Tibial nerve (tissue), 4 donors: ENCODE results near the gene DNAH3. TPM values are rescaled to one million over a fixed set of nuclear protein-coding genes. Genes with fewer than 3 reads are reported as not detected.
"Not testable (repeated sequence)": the region's sequence is repeated elsewhere in the genome, so short reads cannot be mapped to it uniquely, and the experiment has no call there.

ENCODE experiments used
- DNase-seq, 2 donors: peaks; one replicate each; pipeline ENCODE4 v3.0.0-alpha.2; 2019; ENCODE audit warnings: low spot score in 2 of 2
- H3K27ac ChIP-seq, 4 donors: fragments of 200-600 bp; sonication (generic) in 3 of 4; one replicate each; pipeline ENCODE4 v1.5.1; 2017 to 2019; ENCODE audit warnings: mild to moderate bottlenecking in 1 of 4
- H3K27me3 ChIP-seq, 2 donors: fragments of 200-600 bp; sonication (generic) in 1 of 2; one replicate each; pipeline versions ENCODE4 v1.5.1 to v1.6.0; 2017 to 2019
- H3K36me3 ChIP-seq, 3 donors: fragments of 200-600 bp; sonication (generic); one replicate each; pipeline ENCODE4 v1.5.1; 2018 to 2019
- H3K4me1 ChIP-seq, 4 donors: fragments of 200-600 bp; sonication (generic) in 3 of 4; one replicate each; pipeline ENCODE4 v1.5.1; 2017 to 2019
- H3K4me3 ChIP-seq, 4 donors: fragments of 200-600 bp; sonication (generic) in 3 of 4; one replicate each; pipeline ENCODE4 v1.5.1; 2017 to 2019; ENCODE audit warnings: mild to moderate bottlenecking in 1 of 4, moderate library complexity in 1 of 4
- H3K9me3 ChIP-seq, 4 donors: fragments of 200-600 bp; sonication (generic) in 3 of 4; one replicate each; pipeline ENCODE4 v1.5.1; 2017 to 2019
- CTCF ChIP-seq, 5 experiments: fragments of 200-600 bp in 3 of 5; fragments of 450-650 bp in 2 of 5; sonication (generic) in 3 of 5; IDR thresholded peaks; one replicate each; pipeline ENCODE4 v1.5.1; 2016 to 2019; ENCODE audit warnings: antibody characterized with exemption in 5 of 5, mild to moderate bottlenecking in 3 of 5, moderate library complexity in 2 of 5
- EP300 ChIP-seq, 2 donors: sonication (generic); formaldehyde crosslinking; IDR thresholded peaks; one replicate each; pipeline ENCODE4 v1.6.1; 2017; ENCODE audit warnings: antibody characterized with exemption in 2 of 2, mild to moderate bottlenecking in 1 of 2
- POLR2A ChIP-seq, 2 donors: fragments of 450-650 bp; IDR thresholded peaks; one replicate each; pipeline ENCODE4 v1.6.1; 2017; ENCODE audit warnings: antibody characterized with exemption in 2 of 2, mild to moderate bottlenecking in 2 of 2, moderate library complexity in 2 of 2
- WGBS, 2 donors: methylation state at CpG; one replicate each; pipeline ENCODE4 v1.1.5; 2018; 5-methylcytosine and 5-hydroxymethylcytosine counted together
- total RNA-seq, 4 donors: library from RNA; depleted of rRNA; stranded (reverse); fragments of >200 nt; gene quantifications; one replicate each; pipeline ENCODE4 v1.1.0, GENCODE V29; 2016

Gene DNAH3
- total RNA-seq, 4 donors from 2014 or later = not detected

GRCh38 chr16:21056396-21056795, 94.2 kb downstream of the DNAH3 start:
- Histone ChIP-seq H3K36me3 (no peaks in the 10 kb centered on the region), H3K27ac (no peak overlapping the region), H3K9me3 (no peaks in the 10 kb centered on the region), H3K27me3 (no peaks in the 10 kb centered on the region), H3K4me3 (no peak overlapping the region), H3K4me1 (no peaks in the 10 kb centered on the region)
- WGBS, 2 donors = 53 to 79% methylated on average over 3 of the region's 3 CpGs
- no peak for DNase-seq
- TF ChIP-seq POLR2A (IDR thresholded peaks at IDR 0.05) (no peak), CTCF (IDR thresholded peaks at IDR 0.05) (no peak), EP300 (IDR thresholded peaks at IDR 0.05) (no peak)

GRCh38 chr16:21055738-21056137, 94.9 kb downstream of the DNAH3 start:
- 91 to 93% methylated on average over 4 of the region's 4 CpGs for WGBS, 2 donors
- not testable (repeated sequence) for H3K27me3 ChIP-seq, DNase-seq, H3K27ac ChIP-seq, H3K4me1 ChIP-seq, H3K4me3 ChIP-seq, H3K9me3 ChIP-seq, H3K36me3 ChIP-seq

DNA sequence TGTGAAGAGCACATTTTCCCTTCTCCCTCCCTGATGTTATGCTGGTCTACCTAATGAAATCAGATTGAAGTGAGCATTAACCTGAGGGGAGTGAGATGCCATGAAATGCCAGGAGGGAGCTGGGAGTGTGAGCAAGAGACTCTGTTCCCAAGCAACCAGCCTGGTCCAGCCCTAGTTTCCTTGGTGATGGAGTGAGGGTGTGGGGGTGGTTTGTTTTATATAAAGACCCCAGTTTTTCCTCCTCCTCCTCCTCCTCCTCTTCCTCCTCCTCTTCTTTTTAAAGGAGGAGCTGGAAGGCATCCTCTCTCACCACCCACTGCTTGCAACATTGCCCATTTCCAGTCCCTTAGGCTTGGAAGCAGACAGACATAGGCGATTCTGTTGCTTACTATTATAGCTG, 97.1 kb downstream of the DNAH3 start:
- TF ChIP-seq CTCF (IDR thresholded peaks at IDR 0.05) (no peak), EP300 (IDR thresholded peaks at IDR 0.05) (no peak), POLR2A (IDR thresholded peaks at IDR 0.05) (no peak)
- no peaks in the 10 kb centered on the region for H3K27me3 ChIP-seq
- no peak overlapping the region for H3K4me3 ChIP-seq
- H3K4me1 ChIP-seq = no peaks in the 10 kb centered on the region
- no peaks in the 10 kb centered on the region for H3K36me3 ChIP-seq
- no peak for DNase-seq
- 69 to 79% methylated on average over 1 of the region's 1 CpG for WGBS, 2 donors
- no peaks in the 10 kb centered on the region for H3K9me3 ChIP-seq
- H3K27ac ChIP-seq = no peak overlapping the region

- H3K9me3 ChIP-seq, H3K27me3 ChIP-seq, H3K4me1 ChIP-seq, DNase-seq, H3K27ac ChIP-seq, H3K4me3 ChIP-seq, H3K36me3 ChIP-seq: not testable (repeated sequence)
- 77 to 84% methylated on average over 27 to 30 of the region's 31 CpGs for WGBS, 2 donors
Measured at GRCh38 chr16:21048091-21048912, 102.3 kb downstream of the DNAH3 start.

DNA sequence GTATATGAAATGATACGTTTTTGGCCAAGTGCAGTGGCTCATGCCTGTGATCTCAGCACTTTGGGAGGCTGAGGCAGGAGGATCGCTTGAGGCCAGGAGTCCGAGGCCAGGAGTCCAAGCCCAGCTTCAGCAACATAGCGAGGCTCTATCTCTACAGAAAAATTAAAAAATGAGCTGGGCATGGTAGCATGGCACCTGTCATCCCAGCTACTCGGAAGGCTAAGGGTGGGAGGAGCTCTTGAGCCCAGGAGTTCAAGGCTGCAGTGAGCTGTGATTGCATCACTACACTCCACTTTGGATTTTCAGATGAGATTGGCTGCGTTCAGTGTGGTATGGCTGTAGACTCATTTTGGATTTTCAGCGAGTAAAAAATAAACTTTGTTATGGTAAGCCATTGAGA, 112.4 kb downstream of the DNAH3 start:
- no peak overlapping the region for H3K4me3 ChIP-seq
- WGBS, 2 donors = 78 to 87% methylated on average over 7 of the region's 7 CpGs
- H3K9me3 ChIP-seq = no peaks in the 10 kb centered on the region
- no peak for DNase-seq
- no peaks in the 10 kb centered on the region for H3K36me3 ChIP-seq
- H3K4me1 ChIP-seq = no peaks in the 10 kb centered on the region
- no peaks in the 10 kb centered on the region for H3K27me3 ChIP-seq
- no peak for TF ChIP-seq CTCF (IDR thresholded peaks at IDR 0.05)
- H3K27ac ChIP-seq = no peak overlapping the region

DNA sequence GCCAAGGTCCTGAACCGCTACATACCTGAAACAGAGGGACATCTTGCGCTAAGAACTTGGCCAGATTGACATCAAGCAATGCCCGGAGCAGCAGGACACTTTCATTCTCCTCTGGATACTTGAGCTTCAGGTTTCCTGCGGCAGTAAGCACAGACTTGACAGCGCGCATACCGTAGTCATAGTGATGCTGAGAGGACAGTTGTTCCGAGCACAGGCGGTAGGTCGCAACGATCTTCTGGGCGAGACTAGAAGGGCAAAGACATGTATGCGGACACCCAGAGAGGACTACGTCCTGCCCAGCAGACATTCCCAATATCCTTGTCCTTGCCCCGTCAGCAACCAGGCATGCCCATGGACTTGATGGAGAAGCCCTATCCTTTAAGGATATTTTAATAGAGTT, 112.9 kb downstream of the DNAH3 start:
- no peaks in the 10 kb centered on the region for H3K4me1 ChIP-seq
- H3K9me3 ChIP-seq = no peaks in the 10 kb centered on the region
- WGBS, 2 donors = 91 to 94% methylated on average over 15 of the region's 15 CpGs

More for the DNA sequence above, 112.9 kb downstream of the DNAH3 start:
- Histone ChIP-seq H3K4me3 (no peak overlapping the region), H3K27me3 (no peaks in the 10 kb centered on the region), H3K36me3 (no peaks in the 10 kb centered on the region), H3K27ac (no peak overlapping the region)
- DNase-seq = no peak
- TF ChIP-seq CTCF (IDR thresholded peaks at IDR 0.05) (no peak), EP300 (IDR thresholded peaks at IDR 0.05) (no peak), POLR2A (IDR thresholded peaks at IDR 0.05) (no peak)
